GM18519 (cell line): Measurements from ENCODE around the gene PLXNA2.

Experiments used
- ATAC-seq: cut with Tn5 transposase; IDR thresholded peaks from one replicate; pipeline ENCODE4 v1.9.1; 2021; ENCODE audit warnings: mild to moderate bottlenecking, moderate library complexity; ENCODE audit not compliant: unreplicated experiment, low FRiP score

PLXNA2 gene

GRCh38 chr1:208225954-208226937, 17.9 kb downstream of the PLXNA2 start:
- no peak for ATAC-seq

DNA sequence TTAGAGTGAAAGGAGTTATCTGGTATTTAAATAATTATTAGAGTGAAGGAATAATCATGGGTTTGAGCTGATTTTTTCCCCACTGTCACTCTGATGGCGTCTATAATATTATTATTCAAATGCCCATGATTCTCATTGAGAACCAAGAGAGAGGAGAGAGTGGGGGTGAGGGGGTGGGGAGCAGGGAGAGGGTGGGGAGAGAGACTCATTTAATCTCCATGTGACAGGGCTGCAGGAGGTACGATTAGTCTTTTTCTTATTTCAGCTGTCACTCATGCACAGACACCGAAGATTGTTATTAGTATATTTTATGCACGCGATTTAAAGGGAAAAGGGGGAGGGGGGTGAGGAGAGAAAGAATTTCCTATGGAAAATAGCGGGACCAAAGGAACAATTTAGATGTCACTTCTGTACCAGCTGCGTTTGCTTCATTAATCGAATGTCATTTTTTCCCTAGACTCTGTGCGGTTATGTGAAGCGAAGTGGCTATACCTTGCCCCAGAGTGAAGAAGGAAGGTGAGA, 19.9 kb downstream of the PLXNA2 start:
- ATAC-seq: no peak

DNA sequence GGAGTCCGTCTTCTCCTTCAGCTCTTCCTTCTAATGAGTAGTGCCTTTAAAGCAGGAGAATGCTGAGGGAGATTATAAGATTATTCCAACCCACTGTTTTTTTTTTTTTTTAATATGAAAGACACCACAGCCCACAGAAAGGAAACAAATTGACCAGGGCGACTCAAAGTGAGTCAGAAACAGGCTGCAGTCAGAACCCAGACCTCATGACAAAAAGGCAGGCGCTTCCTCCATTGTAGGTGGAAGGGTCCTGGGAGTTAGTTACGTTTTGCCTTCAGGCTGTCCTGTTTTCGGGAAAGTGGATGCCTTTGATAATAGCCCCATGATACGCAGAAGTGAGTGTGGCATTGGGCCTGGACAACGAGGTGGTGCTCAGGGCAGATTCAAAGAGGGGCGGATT, 21.0 kb downstream of the PLXNA2 start:
- no peak for ATAC-seq

DNA sequence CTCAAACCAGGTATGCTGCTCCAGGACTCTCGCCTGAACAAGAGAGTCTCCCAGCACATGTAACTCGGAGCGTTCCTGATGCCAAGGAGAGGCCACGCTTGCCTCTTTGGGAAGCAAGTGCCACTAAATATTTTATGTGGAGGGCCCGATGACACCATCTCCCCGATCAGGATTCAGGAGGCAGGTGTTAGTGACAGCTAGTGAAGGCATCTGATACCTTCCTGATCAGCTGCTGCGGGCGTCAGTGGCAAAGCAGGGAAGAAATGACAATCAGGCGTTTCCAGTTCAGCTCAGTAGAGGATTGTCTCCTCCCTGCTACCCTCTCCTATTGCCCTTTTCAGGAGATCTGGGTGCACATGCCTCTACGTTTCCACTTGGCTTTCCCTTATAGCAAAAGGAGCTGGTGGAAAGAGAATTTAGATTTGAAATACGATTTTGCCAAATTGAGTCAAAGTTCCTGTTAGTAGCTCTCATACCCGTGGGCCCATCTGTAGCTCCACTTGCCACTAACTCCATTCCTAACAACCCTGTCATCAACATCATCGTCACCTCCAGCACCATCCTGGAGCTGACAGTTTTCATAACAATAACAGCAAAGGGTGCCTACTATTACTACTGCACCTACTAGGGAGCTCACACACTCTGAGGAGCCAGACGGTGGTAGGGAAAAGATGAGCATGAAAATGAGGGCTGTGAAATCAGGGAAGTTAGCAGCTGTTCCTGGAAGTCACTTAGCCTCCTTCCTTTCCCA, 21.6 kb downstream of the PLXNA2 start:
- ATAC-seq: no peak

DNA sequence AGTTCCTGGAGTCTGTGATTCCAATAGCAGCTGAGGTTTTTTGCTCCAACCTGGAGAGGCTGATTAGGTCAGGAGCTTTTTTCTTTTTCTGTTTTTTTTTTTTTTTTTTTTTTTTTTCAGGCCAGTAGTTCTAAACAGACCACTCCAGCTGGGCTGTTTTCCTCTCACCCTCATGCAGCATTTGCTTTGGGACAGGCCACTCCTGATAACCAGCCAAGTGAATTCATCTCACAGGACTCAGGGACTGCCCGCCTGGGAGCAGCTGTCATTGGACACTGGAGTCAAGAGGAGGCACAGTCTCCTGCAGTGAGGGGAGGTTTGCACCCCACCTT, 22.9 kb downstream of the PLXNA2 start:
- ATAC-seq: no peak

DNA sequence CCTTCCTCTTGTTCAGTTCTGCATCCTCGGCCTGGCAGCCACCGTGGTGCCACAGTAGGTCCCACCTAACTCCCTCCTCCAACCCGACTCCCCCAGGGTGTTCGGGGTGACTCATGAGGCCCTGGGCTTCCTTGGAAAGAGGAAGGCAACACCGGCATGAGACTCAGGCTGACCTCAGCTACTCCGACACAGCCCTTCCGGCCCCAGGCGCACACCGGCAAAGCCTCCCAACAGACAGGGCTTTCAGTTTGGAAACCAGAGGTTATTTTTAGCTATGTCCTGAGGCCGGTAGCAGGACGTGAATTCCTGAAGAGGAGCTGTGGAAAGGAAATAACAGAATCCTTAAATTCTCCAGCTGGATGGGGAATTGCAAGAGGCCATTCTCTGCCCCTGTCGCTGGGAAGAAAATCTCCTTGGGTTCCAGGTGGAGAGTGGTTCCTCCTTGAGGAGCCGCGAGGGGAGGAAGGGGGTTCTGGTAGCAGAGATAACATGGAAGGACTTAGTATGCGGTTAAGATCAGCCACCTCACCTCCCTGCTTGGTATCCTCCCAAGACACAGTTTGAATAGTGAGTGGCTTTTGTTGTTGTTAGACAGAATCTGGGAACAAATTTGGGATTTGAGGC, 24.4 kb downstream of the PLXNA2 start:
- no peak for ATAC-seq

GRCh38 chr1:208219098-208219658, 25.0 kb downstream of the PLXNA2 start:
- ATAC-seq: no peak

DNA sequence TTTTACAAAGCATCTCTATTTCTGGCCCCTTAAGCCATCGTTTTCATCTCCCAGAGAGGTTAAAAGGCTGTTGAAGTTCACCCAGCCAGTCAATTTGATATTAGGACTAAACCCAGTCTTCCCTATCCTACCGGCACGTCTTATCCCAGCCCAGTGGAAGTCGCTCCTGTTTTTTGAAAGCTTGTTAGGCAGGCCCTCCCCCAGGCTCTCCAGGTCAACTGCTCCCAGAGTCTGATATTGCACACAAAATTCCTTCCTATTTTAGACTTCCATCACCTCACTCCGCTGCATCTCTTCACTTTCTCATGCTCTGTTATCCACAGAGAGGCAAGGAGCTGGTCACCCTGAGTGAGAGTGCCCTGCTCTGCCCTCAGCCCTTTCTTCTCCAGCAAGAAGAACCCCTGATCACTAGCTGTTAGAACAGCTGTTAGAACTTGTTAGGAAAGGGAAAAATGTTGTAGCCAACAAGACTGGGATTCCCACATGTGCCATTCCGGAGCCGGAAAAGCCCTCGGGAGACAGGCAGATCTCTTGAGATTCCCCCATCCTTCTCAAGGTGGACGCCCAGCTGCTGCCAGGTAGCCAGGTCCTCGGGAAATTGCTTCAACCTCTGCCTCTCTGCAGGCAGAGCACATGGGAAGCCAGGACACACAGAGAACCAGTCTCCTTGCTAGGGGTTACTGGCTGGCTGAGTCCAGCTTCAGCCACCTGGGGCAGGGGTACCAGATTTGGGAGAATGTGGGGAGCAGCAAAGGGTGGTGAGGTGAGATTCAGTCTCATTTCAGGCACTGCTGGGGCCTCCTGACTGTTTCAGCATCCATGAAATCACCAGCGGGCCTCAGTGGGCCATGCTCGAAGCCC, 25.7 kb downstream of the PLXNA2 start:
- ATAC-seq: no peak

DNA sequence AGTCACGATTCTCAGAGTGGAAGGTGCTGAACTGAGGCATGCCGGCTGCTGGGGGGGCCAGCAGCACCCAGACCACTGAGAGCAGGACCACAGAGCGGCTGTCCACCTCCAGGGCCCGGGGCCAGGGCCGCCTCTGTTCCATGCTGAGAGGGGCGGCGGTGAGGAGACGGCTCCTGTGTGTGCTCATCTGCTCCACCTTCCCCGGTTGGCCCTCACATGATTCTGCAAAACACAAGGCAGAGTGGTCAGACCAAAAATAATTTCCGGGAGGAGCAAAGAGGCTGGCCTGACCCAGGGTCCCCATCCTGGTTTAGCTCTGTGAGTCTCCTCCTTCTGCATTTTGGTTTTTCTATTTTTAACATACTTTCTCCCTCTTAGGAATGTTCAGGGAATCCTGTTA, 26.4 kb downstream of the PLXNA2 start:
- ATAC-seq: no peak

- ATAC-seq: no peak
Measured at GRCh38 chr1:208216806-208217205, 27.4 kb downstream of the PLXNA2 start.

- ATAC-seq: no peak
Measured at GRCh38 chr1:208216062-208216461, 28.1 kb downstream of the PLXNA2 start.

- no peak for ATAC-seq
Measured at GRCh38 chr1:208215393-208215792, 28.8 kb downstream of the PLXNA2 start.

GRCh38 chr1:208213786-208214185, 30.4 kb downstream of the PLXNA2 start:
- ATAC-seq: no peak

GRCh38 chr1:208212893-208213292, 31.3 kb downstream of the PLXNA2 start:
- no peak for ATAC-seq

DNA sequence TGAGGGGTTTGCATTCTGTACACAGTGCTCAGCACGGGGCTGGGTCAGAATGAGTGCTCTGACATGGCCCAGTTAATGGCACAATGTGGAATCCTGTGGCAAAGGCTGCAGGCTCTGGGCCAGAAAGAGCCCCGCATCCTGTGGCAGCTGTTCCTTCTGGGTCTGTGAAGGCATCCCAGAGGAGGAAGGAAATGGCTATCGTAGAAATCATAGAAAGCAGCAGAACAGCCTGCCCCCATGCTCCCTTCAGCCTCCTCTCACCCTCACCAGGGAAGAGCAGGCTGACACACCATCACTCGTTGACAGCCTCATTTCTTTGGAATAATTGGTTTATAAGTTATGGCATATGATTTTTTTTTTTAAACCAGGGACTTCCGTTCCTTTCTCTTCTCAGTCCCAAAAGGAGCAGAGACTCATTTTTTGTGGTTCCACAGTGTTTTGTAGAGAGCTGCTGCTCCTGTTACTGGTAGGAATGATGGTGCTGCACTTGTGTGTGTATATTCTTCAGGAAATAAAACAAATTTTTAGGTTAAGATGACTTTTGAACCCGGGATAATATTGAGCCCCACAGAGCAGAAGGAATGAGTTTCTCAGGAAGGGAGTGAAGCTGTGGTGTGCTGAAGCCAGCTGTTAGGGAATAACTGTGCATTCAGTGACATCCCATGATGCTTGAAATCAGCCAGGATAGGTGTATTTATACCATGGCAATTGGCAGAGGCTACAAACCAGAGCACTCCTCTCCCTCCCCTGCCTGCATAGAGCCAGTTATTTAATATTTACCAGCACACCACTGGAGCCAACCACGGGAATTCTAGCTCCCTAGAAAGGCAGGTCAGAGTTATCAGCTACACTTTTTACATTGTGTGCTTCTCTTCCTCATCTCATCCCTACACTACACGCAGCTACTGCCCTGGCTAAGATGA, 32.0 kb downstream of the PLXNA2 start:
- ATAC-seq: no peak

DNA sequence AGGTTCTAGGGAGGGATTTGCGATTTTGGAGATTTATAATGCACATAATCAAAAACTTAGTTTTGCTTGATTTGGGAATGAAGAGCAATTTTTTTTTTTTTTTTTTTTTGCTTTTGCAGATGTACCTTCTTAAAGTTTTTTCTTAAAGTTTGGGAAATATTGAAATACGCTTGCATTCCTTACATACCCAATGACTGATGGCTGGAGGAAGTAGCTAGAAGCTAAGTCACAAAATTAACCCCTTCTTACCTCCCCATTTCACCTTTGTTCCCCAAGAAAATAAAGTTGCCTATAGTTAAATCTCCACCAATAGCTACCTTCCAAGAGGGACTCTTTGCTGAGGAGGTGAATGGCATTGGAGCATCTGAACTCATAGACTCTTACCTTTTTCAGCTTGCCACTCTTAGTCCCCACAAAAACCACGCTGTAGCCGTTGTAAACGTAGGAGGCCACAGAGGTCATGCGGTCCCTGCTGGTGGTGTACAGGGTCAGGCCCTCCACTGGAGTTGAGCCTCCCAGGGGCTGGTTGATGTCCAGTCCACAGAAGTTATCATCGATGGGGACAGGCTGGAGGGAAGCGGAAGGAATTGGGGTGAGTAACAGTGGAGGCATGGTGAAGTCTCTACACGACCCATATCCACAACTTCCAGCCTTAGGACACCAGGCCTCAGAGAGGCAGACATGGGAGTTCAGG, 34.1 kb downstream of the PLXNA2 start:
- no peak for ATAC-seq

DNA sequence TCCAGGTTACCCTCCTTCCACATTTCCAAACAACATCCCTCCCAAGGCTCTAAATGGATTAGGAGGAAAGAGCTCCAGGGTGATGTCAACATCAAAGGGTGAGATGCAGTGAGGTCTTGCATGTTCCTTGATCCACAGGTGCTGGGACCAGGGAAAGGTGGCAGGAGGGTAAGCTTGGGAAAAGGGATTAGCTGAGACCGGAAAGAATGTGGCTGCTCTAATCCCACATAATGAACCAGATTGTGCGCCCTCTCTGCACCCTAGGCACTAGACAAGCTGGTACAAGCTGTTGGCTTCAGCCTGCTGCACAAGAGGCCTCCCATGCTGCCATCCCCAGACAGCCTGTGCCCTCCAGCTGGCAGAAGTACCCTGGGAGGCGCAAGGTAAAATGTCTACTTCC, 34.9 kb downstream of the PLXNA2 start:
- no peak for ATAC-seq

DNA sequence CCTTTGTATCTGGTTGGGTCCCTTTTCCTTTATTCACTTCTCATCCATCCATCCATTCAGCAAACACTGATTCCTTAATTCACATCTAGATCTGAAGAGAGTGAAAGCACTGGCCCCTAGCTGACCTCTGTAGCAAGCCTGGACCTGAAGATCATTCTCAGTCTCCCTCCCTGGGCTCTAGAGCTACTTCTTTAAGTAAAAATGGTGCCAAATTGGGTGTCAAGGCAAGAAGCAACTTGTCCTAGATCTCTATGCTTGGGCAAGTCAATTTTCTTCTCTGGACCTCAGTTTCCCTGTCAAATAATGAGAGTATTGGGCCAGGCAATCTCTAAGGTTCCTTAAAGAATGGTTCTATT, 36.1 kb downstream of the PLXNA2 start:
- no peak for ATAC-seq
